Keratinocyte (primary cell): ENCODE results near the gene DGLUCY. TPM values are rescaled to one million over a fixed set of nuclear protein-coding genes. Genes with fewer than 3 reads are reported as not detected.

Experiments
- DNase-seq: peaks from one replicate; pipeline ENCODE4 v3.0.0-alpha.2; 2011; ENCODE audit warnings: low read depth, missing footprints, low spot score
- FAIRE-seq: peaks from 2 replicates; lab custom pipeline; 2011; peaks lifted over from hg19 to GRCh38; lab: Jason Lieb, UNC
- H2AFZ ChIP-seq: 2 replicates; pipeline ENCODE4 v1.6.0; 2012; ENCODE audit warnings: low read length, control low read depth, inconsistent platforms; ENCODE audit not compliant: control insufficient read depth
- H3K27ac ChIP-seq: 2 replicates; pipeline ENCODE4 v1.5.1; 2011; ENCODE audit warnings: low read length; ENCODE audit not compliant: control insufficient read depth, insufficient read depth
- H3K27me3 ChIP-seq: 3 replicates; pipeline ENCODE4 v1.6.0; 2011; ENCODE audit warnings: low read length; ENCODE audit not compliant: control insufficient read depth, insufficient read depth; ENCODE audit errors: extremely low read depth
- H3K36me3 ChIP-seq, 2 experiments: 2 replicates in 1 of 2; 3 replicates in 1 of 2; pipeline ENCODE4 v1.5.1; 2011; ENCODE audit warnings: low read length in 2 of 2, mild to moderate bottlenecking in 1 of 2; ENCODE audit not compliant: control insufficient read depth in 2 of 2, insufficient read depth in 2 of 2; ENCODE audit errors: extremely low read depth in 1 of 2
- H3K4me1 ChIP-seq: 3 replicates; pipeline ENCODE4 v1.5.1; 2011; ENCODE audit warnings: low read length; ENCODE audit not compliant: control insufficient read depth, insufficient read depth; ENCODE audit errors: extremely low read depth
- H3K4me2 ChIP-seq: 3 replicates; pipeline ENCODE4 v1.6.0; 2011; ENCODE audit warnings: low read depth, low read length; ENCODE audit not compliant: control insufficient read depth, insufficient read depth; ENCODE audit errors: extremely low read depth
- H3K4me3 ChIP-seq, 3 experiments: fragments of 200-600 bp in 1 of 3; sonication (generic) in 1 of 3; 2 replicates in 2 of 3; 3 replicates in 1 of 3; pipeline ENCODE4 v1.5.1; 2011 to 2016; ENCODE audit warnings: low read length in 3 of 3, mild to moderate bottlenecking in 3 of 3, control low read depth in 2 of 3, inconsistent platforms in 1 of 3, low read depth in 1 of 3, mixed read lengths in 1 of 3, mixed run types in 1 of 3, moderate library complexity in 1 of 3; ENCODE audit not compliant: control insufficient read depth in 2 of 3, insufficient read depth in 2 of 3; ENCODE audit errors: extremely low read depth in 1 of 3
- H3K79me2 ChIP-seq: 2 replicates; pipeline ENCODE4 v1.6.0; 2012; ENCODE audit warnings: low read length; ENCODE audit not compliant: control insufficient read depth, insufficient read depth
- H3K9ac ChIP-seq: 3 replicates; pipeline ENCODE4 v1.6.0; 2011; ENCODE audit warnings: low read length; ENCODE audit not compliant: control insufficient read depth, insufficient read depth; ENCODE audit errors: extremely low read depth
- H3K9me1 ChIP-seq: 3 replicates; pipeline ENCODE4 v1.6.0; 2011; ENCODE audit warnings: low read length; ENCODE audit not compliant: control insufficient read depth, insufficient read depth; ENCODE audit errors: extremely low read depth
- H3K9me3 ChIP-seq: 2 replicates; pipeline ENCODE4 v1.5.1; 2012; ENCODE audit warnings: low read depth, low read length; ENCODE audit not compliant: control insufficient read depth
- H4K20me1 ChIP-seq: 3 replicates; pipeline ENCODE4 v1.6.0; 2011; ENCODE audit warnings: low read length; ENCODE audit not compliant: control insufficient read depth, insufficient read depth; ENCODE audit errors: extremely low read depth
- CTCF ChIP-seq, 3 experiments: IDR thresholded peaks in 1 of 3; conservative IDR thresholded peaks in 1 of 3; optimal IDR thresholded peaks in 1 of 3; 2 replicates in 2 of 3; 3 replicates in 1 of 3; pipeline versions ENCODE3 to v1.5.1; 2011; ENCODE audit warnings: low read length in 3 of 3, mild to moderate bottlenecking in 3 of 3, moderate library complexity in 2 of 3, control low read depth in 1 of 3, inconsistent platforms in 1 of 3; ENCODE audit not compliant: insufficient read depth in 2 of 3; ENCODE audit errors: extremely low read depth in 1 of 3
- EZH2 ChIP-seq: IDR thresholded peaks from one replicate; pipeline ENCODE4 v1.6.1; 2012; ENCODE audit warnings: inconsistent platforms, mild to moderate bottlenecking, low read length, moderate library complexity
- dilution Hi-C: fragments of 300-500 bp; cut with MboI; formaldehyde crosslinking; loops from one replicate; pipeline ENCODE4 v1.7.0; 2020; ENCODE audit warnings: low sequenced_read_pairs; ENCODE audit not compliant: extremely low pct_ligation_motif_present
- polyA plus RNA-seq, 5 experiments: library from polyadenylated mRNA; depleted of rRNA in 3 of 5; stranded (reverse) in 3 of 5; stranded (forward) in 1 of 5; unstranded in 1 of 5; fragments of >200 nt; gene quantifications; 1 replicate in 1 of 5; 2 replicates in 3 of 5; 3 replicates in 1 of 5; pipeline versions ENCODE4 v1.2.1 to v1.2.3, GENCODE V29; 2011 to 2012; ENCODE audit warnings: missing spikeins in 2 of 5, low read depth in 1 of 5, low replicate concordance in 1 of 5

The DGLUCY gene
- polyA plus RNA-seq, 1 donor (not counting 4 experiments of a cell fraction or from before 2014, with no cell fraction given), result 19.4 TPM

- Histone ChIP-seq H3K27me3 (no peaks in the 10 kb centered on the region), H3K36me3 (peaks cover 7 to 11% of the 10 kb centered on the region in 2 experiments), H3K9me3 (no peaks in the 10 kb centered on the region), H3K9me1 (peaks cover 3% of the 10 kb centered on the region), H3K4me1 (peaks cover 14% of the 10 kb centered on the region), H3K79me2 (no peaks in the 10 kb centered on the region), H3K4me3 (no peak overlapping the region), H3K4me2 (no peak overlapping the region), H4K20me1 (no peaks in the 10 kb centered on the region), H3K27ac (no peak overlapping the region), H3K9ac (no peak overlapping the region), H2AFZ (no peak overlapping the region)
- TF ChIP-seq CTCF (optimal IDR thresholded peaks at IDR 0.05 in 1 of 3, IDR thresholded peaks at IDR 0.05 in 1 of 3, conservative IDR thresholded peaks at IDR 0.05 in 1 of 3; ENCODE audit: extremely low read depth in 1 of 3, insufficient read depth in 2 of 3, low read length in 3 of 3), result no peak
- no peak for DNase-seq
- FAIRE-seq, result no peak
- dilution Hi-C loops, result loop anchor here (25.0 kb wide), 1 partner anchor 127 kb away; no protein-coding TSS in a partner anchor
Observed at GRCh38 chr14:91159906-91160305, 46.0 kb downstream of the DGLUCY start.

- H3K79me2 ChIP-seq, result no peaks in the 10 kb centered on the region
- H3K4me3 ChIP-seq, result no peak overlapping the region
- no peaks in the 10 kb centered on the region for H3K9me3 ChIP-seq
- no peaks in the 10 kb centered on the region for H3K27me3 ChIP-seq
- no peak overlapping the region for H3K9ac ChIP-seq
- H3K36me3 ChIP-seq, result peaks cover 10% of the 10 kb centered on the region in 2 experiments
- no peak for TF ChIP-seq CTCF (optimal IDR thresholded peaks at IDR 0.05 in 1 of 3, IDR thresholded peaks at IDR 0.05 in 1 of 3, conservative IDR thresholded peaks at IDR 0.05 in 1 of 3; ENCODE audit: extremely low read depth in 1 of 3, insufficient read depth in 2 of 3, low read length in 3 of 3)
- TF ChIP-seq EZH2, result no peak
- H3K27ac ChIP-seq, result no peak overlapping the region
- H2AFZ ChIP-seq, result no peak overlapping the region
- dilution Hi-C loops, result loop anchor here (25.0 kb wide), 1 partner anchor 124 kb away; no protein-coding TSS in a partner anchor
- DNase-seq (no peak), FAIRE-seq (no peak)
- H4K20me1 ChIP-seq, result no peaks in the 10 kb centered on the region
- H3K9me1 ChIP-seq, result no peaks in the 10 kb centered on the region
- H3K4me2 ChIP-seq, result no peak overlapping the region
- H3K4me1 ChIP-seq, result peaks cover 3% of the 10 kb centered on the region
Observed at GRCh38 chr14:91163316-91163715, 49.4 kb downstream of the DGLUCY start.
